Measurements from ENCODE around the gene SS18L1.

DNA sequence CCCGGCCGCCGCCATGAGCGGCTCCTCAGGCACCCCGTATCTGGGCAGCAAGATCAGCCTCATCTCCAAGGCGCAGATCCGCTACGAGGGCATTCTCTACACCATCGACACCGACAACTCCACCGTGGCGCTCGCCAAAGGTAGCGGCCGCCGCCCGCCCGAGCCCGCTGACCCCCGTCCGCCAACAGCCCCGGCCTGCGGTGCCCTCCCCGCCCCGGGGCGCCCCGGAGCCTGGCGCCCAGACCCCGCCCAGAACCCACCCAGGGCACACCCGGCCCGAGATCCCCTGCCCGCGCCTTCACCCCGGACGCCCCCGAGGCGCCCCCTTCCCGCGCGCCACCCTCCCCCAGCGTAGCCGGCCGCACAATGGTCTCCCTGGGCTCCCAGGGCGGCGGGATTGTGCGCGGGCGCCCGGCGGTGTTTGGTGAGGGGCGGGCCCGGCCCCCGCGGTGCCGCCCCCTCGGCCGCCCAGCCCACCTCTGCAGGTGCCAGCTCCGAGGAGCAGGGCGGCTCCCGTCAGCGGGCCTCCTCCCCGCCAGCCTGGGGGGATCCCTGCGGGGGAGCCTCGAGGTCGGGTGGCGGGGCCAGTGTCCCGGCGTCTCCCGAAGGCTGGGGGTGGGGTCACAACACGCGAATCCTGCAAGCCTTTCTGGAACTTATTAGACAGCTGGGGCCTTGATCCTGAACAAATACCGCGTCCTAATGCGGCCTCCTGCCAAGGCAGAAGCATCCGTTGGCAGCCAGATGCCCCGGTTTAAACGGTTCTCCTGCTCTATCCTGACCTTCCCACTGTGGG, 20.7 kb upstream of the SS18L1 start:
- TF ChIP-seq POLR2A (IDR thresholded peaks at IDR 0.05; ENCODE audit: low read depth, low read length) (no peak), POLR2AphosphoS5 (IDR thresholded peaks at IDR 0.05; ENCODE audit: low read depth, low read length) (no peak)
